HG03064 (cell line): ENCODE measurements around the gene RELN.
"Not testable (repeated sequence)": the region's sequence is repeated elsewhere in the genome, so short reads cannot be mapped to it uniquely, and the experiment has no call there.

Experiments
- ATAC-seq: cut with Tn5 transposase; IDR thresholded peaks from one replicate; pipeline ENCODE4 v1.9.1; 2021; ENCODE audit warnings: low read depth; ENCODE audit not compliant: unreplicated experiment

Gene RELN

GRCh38 chr7:103538964-103539709 is 450.3 kb downstream of the RELN start:
- no peak for ATAC-seq

DNA sequence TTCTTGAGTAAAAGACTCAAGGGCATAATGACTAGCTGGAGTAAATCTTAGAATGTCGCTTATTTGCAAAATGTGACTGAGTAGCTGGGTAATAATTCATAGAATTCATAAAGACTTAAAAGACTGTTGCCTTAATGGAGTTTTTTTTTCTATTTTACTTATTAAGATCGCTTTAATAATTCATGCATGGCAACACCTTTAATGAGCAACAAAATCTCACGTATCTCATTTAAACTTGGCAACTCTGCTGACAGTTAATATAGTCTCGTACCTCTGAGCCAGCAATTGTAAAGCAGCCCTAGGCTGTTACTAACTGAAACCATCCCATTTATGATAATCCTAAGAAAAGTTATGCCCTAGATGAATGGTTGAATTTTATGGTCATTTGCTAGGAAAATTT is 455.7 kb downstream of the RELN start:
- no peak for ATAC-seq

DNA sequence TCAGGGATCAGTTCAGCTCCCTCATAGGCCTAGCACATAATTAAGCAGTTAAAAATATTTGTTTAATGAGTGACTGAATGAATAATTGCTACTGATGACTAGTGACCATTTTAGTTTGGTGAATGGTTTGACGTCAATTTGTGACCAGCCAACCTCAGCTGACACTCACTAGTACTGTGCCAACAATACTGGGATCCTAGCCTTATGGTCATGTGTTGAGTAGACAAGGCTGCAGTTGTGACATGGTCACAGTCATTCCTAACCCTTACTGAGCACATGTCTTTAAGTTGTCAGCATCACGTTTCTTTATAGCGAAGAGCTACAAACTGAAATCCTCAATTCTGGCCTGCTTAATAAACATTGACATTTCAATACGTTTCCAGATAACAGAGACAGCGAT is 456.5 kb downstream of the RELN start:
- no peak for ATAC-seq

GRCh38 chr7:103528152-103528551 is 461.3 kb downstream of the RELN start:
- no peak for ATAC-seq

DNA sequence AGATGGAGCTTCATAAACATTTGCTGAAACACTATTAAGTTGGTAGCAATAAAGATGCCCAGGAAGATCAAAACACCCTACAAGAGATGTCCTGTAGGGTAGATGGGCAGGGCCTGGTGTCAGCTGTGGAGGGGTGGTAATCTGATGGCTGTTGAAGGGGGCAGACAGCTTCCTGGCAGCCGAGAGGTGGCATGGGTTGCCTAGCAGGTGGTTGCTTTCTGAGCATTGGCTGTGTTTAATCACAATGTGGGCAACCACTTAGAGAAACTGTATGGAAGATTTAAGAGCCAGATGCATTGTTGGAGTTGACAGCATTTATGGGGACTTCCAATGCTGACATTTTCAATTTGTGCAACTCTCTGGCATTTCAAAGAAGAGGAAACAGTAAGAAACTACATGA is 463.5 kb downstream of the RELN start:
- ATAC-seq = no peak

DNA sequence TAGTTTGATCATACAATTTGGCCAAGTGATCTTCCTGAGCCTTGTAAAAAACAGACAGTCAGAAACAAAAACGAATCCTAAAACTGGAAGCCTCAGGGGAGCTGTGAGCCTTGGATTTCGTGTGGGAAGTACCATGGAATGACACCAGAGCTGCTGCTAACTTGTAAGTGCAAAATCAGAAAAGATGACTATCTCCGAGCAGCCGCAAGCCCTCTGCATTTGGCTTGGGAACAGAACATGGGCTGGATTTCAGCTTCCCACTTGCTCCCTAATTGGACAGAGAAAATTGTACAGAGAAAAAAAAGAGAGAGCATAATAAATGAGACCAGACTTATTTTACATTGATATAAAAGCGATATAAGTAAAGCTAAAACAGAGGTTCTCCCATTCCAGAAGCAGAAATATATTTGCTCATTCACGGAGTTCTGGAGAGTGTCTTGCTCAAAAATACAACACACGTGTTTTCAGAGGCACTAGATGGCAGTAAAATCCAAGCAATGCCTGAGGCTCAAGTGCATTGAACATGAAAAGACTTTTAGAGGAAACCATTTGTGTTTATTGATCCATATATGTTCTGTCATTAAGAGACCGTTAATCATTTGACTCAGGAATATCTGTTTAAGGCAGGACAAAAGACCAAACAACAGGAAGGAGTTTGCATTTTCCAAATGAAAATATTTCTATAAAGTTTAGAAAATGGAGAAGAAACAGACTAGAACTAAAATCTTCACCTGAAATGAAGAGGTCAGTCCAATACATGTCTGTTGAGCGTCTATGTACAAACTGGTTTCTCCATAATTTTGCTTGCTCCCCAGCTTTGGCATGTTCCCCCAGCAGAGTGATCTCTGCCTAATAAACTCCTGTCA is 465.2 kb downstream of the RELN start:
- ATAC-seq = no peak

DNA sequence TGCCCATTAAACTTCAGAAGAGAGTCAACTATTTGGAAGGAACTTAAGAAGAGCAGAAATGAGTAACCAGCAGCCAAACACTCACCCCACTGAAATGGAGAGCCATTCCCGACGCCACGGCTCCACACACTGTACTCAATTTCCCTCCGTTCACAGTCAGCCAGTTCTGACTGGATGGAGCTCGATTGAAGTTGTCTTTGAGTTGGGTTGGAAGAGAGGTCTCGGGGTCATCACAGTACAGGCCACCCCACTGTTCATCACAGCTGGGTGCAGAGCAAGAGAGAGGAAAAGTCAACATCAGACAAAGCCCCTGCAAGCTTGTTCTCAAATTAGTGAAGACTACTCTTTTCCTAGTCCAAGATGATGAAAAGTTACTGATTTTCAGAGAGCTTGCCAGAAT is 467.5 kb downstream of the RELN start:
- no peak for ATAC-seq

DNA sequence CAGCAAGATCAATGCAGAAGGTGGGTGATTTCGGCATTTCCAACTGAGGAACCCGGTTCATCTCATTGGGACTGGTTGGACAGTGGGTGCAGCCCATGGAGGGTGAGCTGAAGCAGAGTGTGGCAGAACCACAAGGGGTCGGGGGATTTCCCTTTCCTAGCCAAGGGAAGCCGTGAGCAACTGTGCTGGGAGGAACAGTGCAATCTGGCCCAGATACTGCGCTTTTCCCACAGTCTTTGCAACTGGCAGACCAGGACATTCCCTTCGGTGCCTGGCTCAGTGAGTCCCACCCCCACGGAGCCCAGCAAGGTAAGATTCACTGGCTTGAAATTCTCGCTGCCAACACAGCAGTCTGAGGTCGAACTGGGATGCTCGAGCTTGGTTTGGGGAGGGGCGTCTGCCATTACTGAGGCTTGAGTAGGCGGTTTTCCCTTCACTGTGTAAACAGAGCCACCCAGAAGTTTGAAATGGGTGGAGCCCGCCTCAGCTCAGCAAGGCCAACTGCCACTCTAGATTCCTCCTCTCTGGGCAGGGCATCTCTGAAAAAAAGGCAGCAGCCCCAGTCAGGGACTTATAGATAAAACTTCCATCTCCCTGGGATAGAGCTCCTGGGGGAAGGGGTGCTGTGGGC is 484.8 kb downstream of the RELN start:
- no peak for ATAC-seq

GRCh38 chr7:103501206-103501605 is 488.3 kb downstream of the RELN start:
- no peak for ATAC-seq

DNA sequence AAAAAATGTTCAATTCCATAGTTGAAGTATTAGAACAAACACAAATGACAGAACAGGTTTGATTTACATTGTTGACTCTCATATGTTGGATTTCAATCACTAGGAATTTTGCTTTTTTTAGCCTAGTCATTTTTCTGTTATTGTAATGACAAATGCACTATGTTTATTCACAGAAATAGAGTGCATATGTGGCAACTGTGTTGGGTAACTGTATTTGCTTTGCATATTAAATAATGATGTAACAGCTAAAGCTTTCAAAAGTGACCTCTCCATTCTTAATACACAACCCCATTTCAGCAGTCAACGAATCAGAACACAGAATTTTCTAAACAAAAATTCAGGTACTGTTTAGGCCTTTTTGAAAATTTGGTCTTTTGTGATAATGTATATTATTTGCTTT is 489.5 kb downstream of the RELN start:
- ATAC-seq = no peak

- no peak for ATAC-seq
These were observed 502.0 kb downstream of the RELN start for GRCh38 chr7:103487419-103487818.

GRCh38 chr7:103486873-103487272 is 502.6 kb downstream of the RELN start:
- not testable (repeated sequence) for ATAC-seq

GRCh38 chr7:103480771-103481170 is 508.7 kb downstream of the RELN start:
- no peak for ATAC-seq

GRCh38 chr7:103474956-103475355 is 514.5 kb downstream of the RELN start:
- no peak for ATAC-seq

- no peak for ATAC-seq
These were observed 520.1 kb downstream of the RELN start for GRCh38 chr7:103469095-103469948.

- ATAC-seq = no peak
These were observed 522.6 kb downstream of the RELN start for GRCh38 chr7:103466814-103467213.

- ATAC-seq = no peak
These were observed 527.1 kb downstream of the RELN start for GRCh38 chr7:103462358-103462757.

DNA sequence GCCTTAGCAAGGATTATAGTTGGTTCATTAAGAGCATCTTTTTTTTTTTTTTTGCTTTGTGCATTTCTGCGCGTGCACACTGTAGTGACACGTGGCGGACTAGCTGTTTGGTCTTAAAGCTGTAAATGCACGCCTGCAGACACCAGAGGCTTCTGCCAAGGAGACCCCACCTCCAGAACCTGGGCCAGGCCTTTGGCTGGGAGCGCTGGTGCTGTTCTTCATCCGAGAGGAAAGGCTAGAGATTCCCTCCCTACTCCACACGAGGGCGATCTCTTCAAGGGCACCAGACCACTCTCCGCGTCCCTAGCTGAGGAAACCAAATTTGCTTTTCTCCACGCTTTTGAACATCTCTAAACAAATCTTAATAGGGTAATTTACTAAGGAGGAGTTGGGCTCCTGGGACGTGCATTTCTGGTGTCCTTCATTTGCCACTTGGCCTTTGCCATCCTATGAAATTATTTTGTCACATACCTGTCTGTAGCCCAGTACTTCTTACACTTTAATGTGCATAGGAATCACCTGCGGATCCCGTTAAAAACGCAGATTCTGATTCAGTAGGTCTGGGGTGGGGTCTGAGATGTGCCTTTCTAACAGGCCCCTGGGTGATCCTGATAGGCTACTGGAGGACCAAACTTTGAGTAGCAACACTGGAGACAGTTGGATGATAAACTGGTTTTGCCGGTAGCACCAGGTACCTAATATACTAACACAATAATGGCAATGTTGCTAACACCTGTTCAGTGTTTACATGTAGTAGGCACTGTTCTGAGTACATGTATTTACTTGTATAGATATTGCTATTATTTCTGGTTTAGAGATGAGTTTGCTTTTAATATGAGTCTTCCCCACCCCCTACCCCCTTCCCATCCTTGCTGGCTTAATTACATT is 542.1 kb downstream of the RELN start:
- ATAC-seq = peak; percentile 65

- no peak for ATAC-seq
These were observed 543.4 kb downstream of the RELN start, which contains the start of gene SLC26A5 for GRCh38 chr7:103446049-103446520. SLC26A5 (minus strand) TSS chr7:103446207; CDS start chr7:103421514, 24,693 bp downstream.
